HepG2 (cell line): ENCODE data around the gene GRM7.

ENCODE experiments used
- EP300 ChIP-seq, 3 experiments: sonication (generic) in 1 of 3; formaldehyde crosslinking in 1 of 3; IDR thresholded peaks; 2 replicates each; pipeline versions ENCODE4 v1.5.1 to v1.6.1; 2011 to 2020; ENCODE audit warnings: low read depth in 2 of 3, low read length in 2 of 3, borderline replicate concordance in 1 of 3, improper control_type of control experiment in 1 of 3, mild to moderate bottlenecking in 1 of 3, missing genetic modification reagents in 1 of 3, moderate library complexity in 1 of 3
- EZH2 ChIP-seq: conservative IDR thresholded peaks from 2 replicates; pipeline ENCODE4 v1.6.1; 2012; ENCODE audit warnings: mild to moderate bottlenecking, low read depth, low read length, moderate library complexity
- HNF4G ChIP-seq, 2 experiments: sonication (generic) in 1 of 2; formaldehyde crosslinking in 1 of 2; IDR thresholded peaks; 2 replicates each; pipeline versions ENCODE4 v1.4.0 to v1.6.1; 2011 to 2020; ENCODE audit warnings: borderline replicate concordance in 2 of 2, low read depth in 2 of 2, mild to moderate bottlenecking in 2 of 2, low read length in 1 of 2, missing genetic modification reagents in 1 of 2, moderate library complexity in 1 of 2
- NFYB ChIP-seq: sonication (generic); formaldehyde crosslinking; IDR thresholded peaks from 2 replicates; pipeline ENCODE4 v1.4.0; 2020; ENCODE audit warnings: missing genetic modification reagents
- POLR2A ChIP-seq, 2 experiments: IDR thresholded peaks; 2 replicates each; pipeline ENCODE4 v1.6.1; 2011; ENCODE audit warnings: low read depth in 2 of 2, low read length in 2 of 2, mild to moderate bottlenecking in 1 of 2, moderate library complexity in 1 of 2; ENCODE audit not compliant: insufficient read depth in 1 of 2
- SIX4 ChIP-seq: sonication (generic); formaldehyde crosslinking; IDR thresholded peaks from 2 replicates; pipeline ENCODE4 v1.4.0; 2020; ENCODE audit warnings: missing genetic modification reagents
- TAF1 ChIP-seq: sonication (generic); formaldehyde crosslinking; IDR thresholded peaks from 2 replicates; pipeline ENCODE4 v1.4.0; 2020; ENCODE audit warnings: missing genetic modification reagents
- TEAD2 ChIP-seq: sonication (generic); formaldehyde crosslinking; IDR thresholded peaks from 2 replicates; pipeline ENCODE4 v1.9.0; 2021; ENCODE audit warnings: missing genetic modification reagents
- ZBTB25 ChIP-seq: IDR thresholded peaks from 2 replicates; pipeline ENCODE4 v1.6.1; 2018; ENCODE audit warnings: missing genetic modification reagents
- ZBTB33 ChIP-seq: sonication (generic); formaldehyde crosslinking; IDR thresholded peaks from 2 replicates; pipeline ENCODE4 v1.4.0; 2020; ENCODE audit warnings: missing genetic modification reagents
- ZC3H13 ChIP-seq: sonication (generic); formaldehyde crosslinking; IDR thresholded peaks from 2 replicates; pipeline ENCODE4 v1.8.1; 2023; ENCODE audit warnings: mild to moderate bottlenecking, missing genetic modification reagents, moderate library complexity
- ZNF138 ChIP-seq: sonication (generic); formaldehyde crosslinking; IDR thresholded peaks from 2 replicates; pipeline ENCODE4 v1.5.0; 2020; ENCODE audit warnings: mild to moderate bottlenecking, low read depth, missing genetic modification reagents
- TF ChIP-seq, protein P1 (sequence below): sonication (generic); formaldehyde crosslinking; IDR thresholded peaks from 2 replicates; pipeline ENCODE4 v1.5.0; 2020; ENCODE audit warnings: mild to moderate bottlenecking, missing genetic modification reagents, moderate library complexity

DNA sequence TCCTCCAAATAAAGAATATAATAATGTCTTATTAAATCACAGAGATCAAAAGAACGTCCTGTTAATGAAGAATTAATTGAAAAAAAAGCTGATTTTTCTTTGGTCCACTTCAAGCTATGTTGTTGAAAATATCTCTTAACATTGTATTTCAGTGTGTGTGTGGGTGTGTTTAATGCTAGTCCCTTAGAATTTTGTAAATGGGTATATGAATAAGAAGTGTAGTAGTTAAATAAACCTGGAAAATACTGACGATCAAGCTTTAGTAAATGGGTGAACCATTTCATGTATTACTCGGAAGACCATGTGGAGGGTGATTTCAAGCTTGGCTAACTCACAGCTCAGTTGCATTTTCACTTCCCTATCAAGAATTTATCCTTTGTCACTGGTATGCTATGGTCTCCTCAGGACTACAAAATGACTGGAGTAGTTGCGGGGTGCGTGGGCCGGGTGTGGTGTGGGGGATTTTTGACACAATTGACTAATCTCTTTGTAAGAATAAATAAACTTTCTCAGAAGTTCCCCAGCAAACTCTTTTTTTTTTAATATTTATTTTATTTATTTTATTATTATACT is 586.4 kb downstream of the GRM7 start:
- TF ChIP-seq SIX4 (CRISPR knock-in tag) = no peak
- TF ChIP-seq NFYB = no peak
- no peak for TF ChIP-seq ZBTB33 (CRISPR knock-in tag)
- no peak for TF ChIP-seq EZH2
- TF ChIP-seq TEAD2 (CRISPR knock-in tag) = no peak
- TF ChIP-seq, protein P1, sequence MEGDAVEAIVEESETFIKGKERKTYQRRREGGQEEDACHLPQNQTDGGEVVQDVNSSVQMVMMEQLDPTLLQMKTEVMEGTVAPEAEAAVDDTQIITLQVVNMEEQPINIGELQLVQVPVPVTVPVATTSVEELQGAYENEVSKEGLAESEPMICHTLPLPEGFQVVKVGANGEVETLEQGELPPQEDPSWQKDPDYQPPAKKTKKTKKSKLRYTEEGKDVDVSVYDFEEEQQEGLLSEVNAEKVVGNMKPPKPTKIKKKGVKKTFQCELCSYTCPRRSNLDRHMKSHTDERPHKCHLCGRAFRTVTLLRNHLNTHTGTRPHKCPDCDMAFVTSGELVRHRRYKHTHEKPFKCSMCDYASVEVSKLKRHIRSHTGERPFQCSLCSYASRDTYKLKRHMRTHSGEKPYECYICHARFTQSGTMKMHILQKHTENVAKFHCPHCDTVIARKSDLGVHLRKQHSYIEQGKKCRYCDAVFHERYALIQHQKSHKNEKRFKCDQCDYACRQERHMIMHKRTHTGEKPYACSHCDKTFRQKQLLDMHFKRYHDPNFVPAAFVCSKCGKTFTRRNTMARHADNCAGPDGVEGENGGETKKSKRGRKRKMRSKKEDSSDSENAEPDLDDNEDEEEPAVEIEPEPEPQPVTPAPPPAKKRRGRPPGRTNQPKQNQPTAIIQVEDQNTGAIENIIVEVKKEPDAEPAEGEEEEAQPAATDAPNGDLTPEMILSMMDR (CRISPR knock-in tag) = no peak
- no peak for TF ChIP-seq ZC3H13 (CRISPR knock-in tag)
- TF ChIP-seq ZNF138 (CRISPR knock-in tag) = no peak
- TF ChIP-seq ZBTB25 (CRISPR knock-in tag) = no peak
- TF ChIP-seq TAF1 (CRISPR knock-in tag) = no peak
- TF ChIP-seq POLR2A (IDR thresholded peaks at IDR 0.05; ENCODE audit: insufficient read depth in 1 of 2, low read depth in 2 of 2, low read length in 2 of 2) = no peak
- TF ChIP-seq HNF4G (IDR thresholded peaks at IDR 0.05; ENCODE audit: borderline replicate concordance, low read depth, low read length) = no peak
- TF ChIP-seq HNF4G (CRISPR knock-in tag; IDR thresholded peaks at IDR 0.05; ENCODE audit: borderline replicate concordance, low read depth) = no peak
- no peak for TF ChIP-seq EP300 (IDR thresholded peaks at IDR 0.05; ENCODE audit: low read depth in 2 of 2, low read length in 2 of 2)
- TF ChIP-seq EP300 (CRISPR knock-in tag; IDR thresholded peaks at IDR 0.05; ENCODE audit: borderline replicate concordance) = no peak
